Esophagus squamous epithelium (tissue), 5 donors: Measurements from ENCODE around the gene SHANK3. TPM values are rescaled to one million over a fixed set of nuclear protein-coding genes. Genes with fewer than 3 reads are reported as not detected.

Experiments
- DNase-seq: peaks from one replicate; lab custom pipeline; 2025; lab: John Stamatoyannopoulos, UW
- H3K27ac ChIP-seq, 4 donors: fragments of 200-600 bp; sonication (generic); one replicate each; pipeline ENCODE4 v1.5.1; 2016 to 2019; ENCODE audit warnings: mild to moderate bottlenecking in 1 of 4
- H3K27me3 ChIP-seq, 4 donors: fragments of 200-600 bp; sonication (generic); 1 replicate in 3 of 4; 2 replicates in 1 of 4; pipeline versions ENCODE4 v1.5.1 to v1.6.0; 2017 to 2021; ENCODE audit warnings: antibody characterized with exemption in 1 of 4
- H3K36me3 ChIP-seq, 3 donors: fragments of 200-600 bp; sonication (generic); one replicate each; pipeline ENCODE4 v1.5.1; 2016 to 2019
- H3K4me1 ChIP-seq, 3 donors: fragments of 200-600 bp; sonication (generic); one replicate each; pipeline ENCODE4 v1.5.1; 2017 to 2019
- H3K4me3 ChIP-seq, 4 donors: fragments of 200-600 bp; sonication (generic); 1 replicate in 3 of 4; 2 replicates in 1 of 4; pipeline ENCODE4 v1.5.1; 2016 to 2019; ENCODE audit warnings: mild to moderate bottlenecking in 2 of 4, moderate library complexity in 1 of 4
- H3K9me3 ChIP-seq, 3 donors: fragments of 200-600 bp; sonication (generic); one replicate each; pipeline ENCODE4 v1.5.1; 2016 to 2019
- CTCF ChIP-seq, 6 experiments: fragments of 450-650 bp in 4 of 6; fragments of 200-600 bp in 2 of 6; sonication (generic) in 2 of 6; IDR thresholded peaks; one replicate each; pipeline ENCODE4 v1.5.1; 2016 to 2019; ENCODE audit warnings: antibody characterized with exemption in 6 of 6, mild to moderate bottlenecking in 4 of 6, moderate library complexity in 4 of 6
- POLR2A ChIP-seq, 4 donors: fragments of 450-650 bp; IDR thresholded peaks; one replicate each; pipeline ENCODE4 v1.6.1; 2017; ENCODE audit warnings: antibody characterized with exemption in 4 of 4, mild to moderate bottlenecking in 4 of 4, moderate library complexity in 3 of 4
- WGBS, 2 donors: methylation state at CpG; one replicate each; pipeline ENCODE4 v1.1.5; 2018; 5-methylcytosine and 5-hydroxymethylcytosine counted together
- intact Hi-C: fragments of 100-400 bp; cut with DNase I; formaldehyde crosslinking; loops from one replicate; pipeline ENCODE4 v1.15.0; 2022
- total RNA-seq, 4 donors: library from RNA; depleted of rRNA; stranded (reverse); fragments of >200 nt; gene quantifications; one replicate each; pipeline ENCODE4 v1.1.0, GENCODE V29; 2016
- donor health status: DM: yes; HTN: yes; CAD: no.

SHANK3 gene
- total RNA-seq, 4 donors from 2014 or later, result 3.7 to 5.9 (median 4.5) TPM

- peaks cover 0 to 32% (median 0%) of the 10 kb centered on the region in 3 donors for H3K36me3 ChIP-seq
- peaks cover 0 to 10% (median 5%) of the 10 kb centered on the region in 3 donors for H3K4me1 ChIP-seq
- intact Hi-C loops, result no loop called here
- no peak overlapping the region for H3K27ac ChIP-seq
- no peaks in the 10 kb centered on the region for H3K27me3 ChIP-seq
- 90 to 92% methylated on average over 30 to 38 of the region's 38 CpGs for WGBS, 2 donors
- no peaks in the 10 kb centered on the region for H3K9me3 ChIP-seq
- TF ChIP-seq CTCF (IDR thresholded peaks at IDR 0.05), result no peak
- TF ChIP-seq POLR2A (IDR thresholded peaks at IDR 0.05), result no peak
- no peak overlapping the region for H3K4me3 ChIP-seq
- no peak for DNase-seq
Observed at GRCh38 chr22:50710886-50711285, 38.3 kb downstream of the SHANK3 start.

GRCh38 chr22:50711446-50712340, 39.1 kb downstream of the SHANK3 start:
- no peaks in the 10 kb centered on the region for H3K27me3 ChIP-seq
- TF ChIP-seq POLR2A (IDR thresholded peaks at IDR 0.05), result no peak
- TF ChIP-seq CTCF (IDR thresholded peaks at IDR 0.05), result no peak
- DNase-seq, result no peak
- peaks cover 0 to 10% (median 5%) of the 10 kb centered on the region in 3 donors for H3K4me1 ChIP-seq
- H3K36me3 ChIP-seq, result peaks cover 0 to 25% (median 0%) of the 10 kb centered on the region in 3 donors
- no peak overlapping the region for H3K4me3 ChIP-seq
- intact Hi-C loops, result no loop called here
- 31 to 64% methylated on average over 5 of the region's 16 CpGs for WGBS, 2 donors
- no peaks in the 10 kb centered on the region for H3K9me3 ChIP-seq
- no peak overlapping the region for H3K27ac ChIP-seq

- DNase-seq, result no peak
- H3K27ac ChIP-seq, result no peak overlapping the region
Observed at GRCh38 chr22:50712341-50713007, 39.9 kb downstream of the SHANK3 start.

GRCh38 chr22:50713008-50713385, 40.4 kb downstream of the SHANK3 start:
- no peak overlapping the region for H3K4me3 ChIP-seq
- H3K9me3 ChIP-seq, result no peaks in the 10 kb centered on the region
- intact Hi-C loops, result no loop called here
- H3K27me3 ChIP-seq, result no peaks in the 10 kb centered on the region
- TF ChIP-seq CTCF (IDR thresholded peaks at IDR 0.05) (no peak), POLR2A (IDR thresholded peaks at IDR 0.05) (no peak)
- peaks cover 0 to 10% (median 5%) of the 10 kb centered on the region in 3 donors for H3K4me1 ChIP-seq
- peaks cover 0 to 31% (median 0%) of the 10 kb centered on the region in 3 donors for H3K36me3 ChIP-seq
- H3K27ac ChIP-seq, result peak overlapping the region in 1 of 4 donors; percentile 40
- no peak for DNase-seq
- 71 to 82% methylated on average over 13 of the region's 13 CpGs for WGBS, 2 donors

More at GRCh38 chr22:50712341-50713007, 39.9 kb downstream of the SHANK3 start:
- Histone ChIP-seq H3K4me3 (no peak overlapping the region), H3K27me3 (no peaks in the 10 kb centered on the region), H3K4me1 (peaks cover 0 to 10% (median 5%) of the 10 kb centered on the region in 3 donors), H3K36me3 (peaks cover 0 to 26% (median 0%) of the 10 kb centered on the region in 3 donors), H3K9me3 (no peaks in the 10 kb centered on the region)
- intact Hi-C loops, result no loop called here
- 68 to 87% methylated on average over 5 to 7 of the region's 9 CpGs for WGBS, 2 donors
- TF ChIP-seq POLR2A (IDR thresholded peaks at IDR 0.05) (no peak), CTCF (IDR thresholded peaks at IDR 0.05) (no peak)
